ENCODE measurements around the gene SZT2. TPM values are rescaled to one million over a fixed set of nuclear protein-coding genes. Genes with fewer than 3 reads are reported as not detected.

SZT2 gene
- total RNA-seq, 3 donors from 2014 or later (not counting 1 experiment from before 2014, with no cell fraction given), result 103 to 128 (median 123) TPM

DNA sequence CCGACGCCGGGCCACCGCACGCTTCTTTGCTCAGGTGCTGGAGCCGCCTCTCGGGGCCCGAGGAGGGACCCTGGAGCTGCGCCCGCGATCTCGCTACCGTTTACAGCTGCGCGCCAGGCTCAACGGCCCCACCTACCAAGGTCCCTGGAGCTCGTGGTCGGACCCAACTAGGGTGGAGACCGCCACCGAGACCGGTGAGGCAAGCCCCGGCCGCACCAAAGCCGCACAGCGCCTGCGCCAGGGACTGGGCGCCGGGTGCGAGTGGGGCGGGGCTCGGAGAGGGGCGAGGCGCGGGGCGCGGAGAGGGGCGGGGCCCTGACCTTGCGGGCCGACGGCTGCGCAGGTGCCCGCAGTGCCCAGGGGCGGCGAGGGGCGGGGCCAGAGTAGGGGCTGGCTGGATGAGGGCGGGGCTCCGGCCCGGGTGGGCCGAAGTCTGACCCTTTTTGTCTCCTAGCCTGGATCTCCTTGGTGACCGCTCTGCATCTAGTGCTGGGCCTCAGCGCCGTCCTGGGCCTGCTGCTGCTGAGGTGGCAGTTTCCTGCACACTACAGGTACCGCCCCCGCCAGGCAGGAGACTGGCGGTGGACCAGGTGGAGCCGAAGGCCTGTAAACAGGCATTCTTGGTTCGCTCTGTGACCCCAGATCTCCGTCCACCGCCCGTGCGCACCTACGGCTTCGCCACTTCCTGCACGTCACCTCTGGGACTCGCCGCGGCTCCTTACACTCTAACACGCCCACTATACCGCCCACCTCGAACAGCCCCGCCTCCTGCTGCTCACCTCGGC, 40.7 kb upstream of the SZT2 start:
- peak overlapping the region; percentile 67 for H3K27ac ChIP-seq (ENCODE audit: low read length)
- Mint-ChIP-seq H3K27me3 (ENCODE audit: low read depth in 2 of 2) (no peaks in the 10 kb centered on the region), H3K36me3 (no peaks in the 10 kb centered on the region), H3K27ac (peak overlapping the region; percentile 51 to 88), H3K9me3 (no peaks in the 10 kb centered on the region), H3K4me3 (peak overlapping the region; percentile 71), H3K4me1 (peaks cover 8 to 12% of the 10 kb centered on the region in 2 donors)
- 67% methylated on average over 72 of the region's 72 CpGs for WGBS (ENCODE audit: insufficient coverage)
- DNase-seq (peak; percentile 45 to 79), ATAC-seq (peak; percentile 90 to 92 (median 92))
- H3K4me3 ChIP-seq (ENCODE audit: low read length), result peak overlapping the region; percentile 26
- peaks cover 4% of the 10 kb centered on the region for H3K4me1 ChIP-seq (ENCODE audit: control insufficient read depth, insufficient read depth, low read length)
- no peaks in the 10 kb centered on the region for H3K9me3 ChIP-seq (ENCODE audit: control insufficient read depth, insufficient read depth, low read length)
- TF ChIP-seq, protein P1, sequence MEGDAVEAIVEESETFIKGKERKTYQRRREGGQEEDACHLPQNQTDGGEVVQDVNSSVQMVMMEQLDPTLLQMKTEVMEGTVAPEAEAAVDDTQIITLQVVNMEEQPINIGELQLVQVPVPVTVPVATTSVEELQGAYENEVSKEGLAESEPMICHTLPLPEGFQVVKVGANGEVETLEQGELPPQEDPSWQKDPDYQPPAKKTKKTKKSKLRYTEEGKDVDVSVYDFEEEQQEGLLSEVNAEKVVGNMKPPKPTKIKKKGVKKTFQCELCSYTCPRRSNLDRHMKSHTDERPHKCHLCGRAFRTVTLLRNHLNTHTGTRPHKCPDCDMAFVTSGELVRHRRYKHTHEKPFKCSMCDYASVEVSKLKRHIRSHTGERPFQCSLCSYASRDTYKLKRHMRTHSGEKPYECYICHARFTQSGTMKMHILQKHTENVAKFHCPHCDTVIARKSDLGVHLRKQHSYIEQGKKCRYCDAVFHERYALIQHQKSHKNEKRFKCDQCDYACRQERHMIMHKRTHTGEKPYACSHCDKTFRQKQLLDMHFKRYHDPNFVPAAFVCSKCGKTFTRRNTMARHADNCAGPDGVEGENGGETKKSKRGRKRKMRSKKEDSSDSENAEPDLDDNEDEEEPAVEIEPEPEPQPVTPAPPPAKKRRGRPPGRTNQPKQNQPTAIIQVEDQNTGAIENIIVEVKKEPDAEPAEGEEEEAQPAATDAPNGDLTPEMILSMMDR (IDR thresholded peaks at IDR 0.05), result no peak
- no peaks in the 10 kb centered on the region for H3K36me3 ChIP-seq (ENCODE audit: control insufficient read depth, insufficient read depth, low read length)
- intact Hi-C loops (cut with micrococcal nuclease), result no loop called here
- H3K27me3 ChIP-seq (ENCODE audit: control insufficient read depth, insufficient read depth, low read length), result no peaks in the 10 kb centered on the region

DNA sequence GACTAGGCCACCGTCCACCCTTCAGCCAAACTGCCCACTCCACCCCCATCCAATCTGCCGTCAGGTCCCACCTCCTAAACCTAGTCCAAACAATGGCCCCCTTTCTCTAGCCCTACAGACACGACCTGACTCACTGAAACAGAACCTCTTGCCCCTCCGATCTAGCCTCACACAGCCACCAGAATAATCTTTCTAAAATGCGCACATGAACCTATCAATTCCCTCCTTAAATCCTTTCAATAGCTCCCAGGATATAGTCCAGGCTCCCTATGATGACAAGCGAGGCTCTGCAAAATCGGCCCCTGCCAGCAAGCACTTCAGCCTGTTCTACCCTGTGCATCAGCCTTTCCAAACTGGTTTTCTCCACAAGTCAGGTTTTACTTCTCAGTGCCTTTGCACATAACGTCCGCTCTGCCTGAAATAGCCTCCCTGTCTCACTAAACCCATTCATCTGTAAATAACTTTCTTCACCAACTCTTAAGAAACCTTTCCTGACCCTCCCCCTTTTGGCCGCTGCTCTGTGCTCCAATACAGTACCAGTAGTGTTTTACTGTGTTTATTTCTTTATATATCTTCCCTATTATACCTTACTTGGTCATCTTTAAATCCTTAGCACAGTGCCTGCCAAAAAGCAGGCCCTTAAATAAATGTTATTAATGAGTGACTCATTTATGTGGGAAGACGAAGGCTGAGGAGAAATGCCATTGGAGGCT, 39.9 kb upstream of the SZT2 start:
- DNase-seq, result no peak
- peaks cover 4% of the 10 kb centered on the region for H3K4me1 ChIP-seq (ENCODE audit: control insufficient read depth, insufficient read depth, low read length)
- Mint-ChIP-seq H3K4me3 (peak overlapping the region; percentile 71), H3K27ac (peak overlapping the region; percentile 51 to 88), H3K27me3 (ENCODE audit: low read depth in 2 of 2) (no peaks in the 10 kb centered on the region), H3K4me1 (peaks cover 8 to 12% of the 10 kb centered on the region in 2 donors), H3K36me3 (no peaks in the 10 kb centered on the region), H3K9me3 (no peaks in the 10 kb centered on the region)
- H3K4me3 ChIP-seq (ENCODE audit: low read length), result no peak overlapping the region
- intact Hi-C loops (cut with micrococcal nuclease), result no loop called here
- TF ChIP-seq, protein P1 (IDR thresholded peaks at IDR 0.05), result no peak
- peak overlapping the region; percentile 67 for H3K27ac ChIP-seq (ENCODE audit: low read length)
- H3K9me3 ChIP-seq (ENCODE audit: control insufficient read depth, insufficient read depth, low read length), result no peaks in the 10 kb centered on the region
- H3K36me3 ChIP-seq (ENCODE audit: control insufficient read depth, insufficient read depth, low read length), result no peaks in the 10 kb centered on the region
- H3K27me3 ChIP-seq (ENCODE audit: control insufficient read depth, insufficient read depth, low read length), result no peaks in the 10 kb centered on the region
- no peak for ATAC-seq
- WGBS (ENCODE audit: insufficient coverage), result 85% methylated on average over 10 of the region's 11 CpGs

DNA sequence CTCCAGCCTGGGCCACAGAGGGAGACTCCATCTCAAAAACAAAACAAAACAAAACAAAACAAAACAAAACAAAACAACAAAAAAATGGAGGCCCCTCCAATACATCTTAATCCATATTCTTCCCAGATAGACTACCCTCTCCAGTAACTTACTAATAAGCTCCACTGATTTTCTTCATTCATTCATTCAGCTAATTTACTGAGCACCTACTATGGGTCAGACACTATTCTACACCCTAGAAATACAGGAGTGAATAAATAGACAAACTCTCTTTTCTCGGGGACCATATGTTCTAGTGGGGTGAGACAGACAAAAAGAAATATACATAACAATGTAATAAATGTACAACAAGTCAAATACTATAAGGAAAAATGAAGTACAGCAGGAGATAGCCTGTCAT, 38.7 kb upstream of the SZT2 start:
- Mint-ChIP-seq H3K4me1 (peaks cover 8 to 12% of the 10 kb centered on the region in 2 donors), H3K9me3 (no peaks in the 10 kb centered on the region), H3K27ac (no peak overlapping the region), H3K27me3 (ENCODE audit: low read depth in 2 of 2) (no peaks in the 10 kb centered on the region), H3K36me3 (no peaks in the 10 kb centered on the region), H3K4me3 (no peak overlapping the region)
- Histone ChIP-seq H3K9me3 (ENCODE audit: control insufficient read depth, insufficient read depth, low read length) (no peaks in the 10 kb centered on the region), H3K36me3 (ENCODE audit: control insufficient read depth, insufficient read depth, low read length) (no peaks in the 10 kb centered on the region), H3K4me1 (ENCODE audit: control insufficient read depth, insufficient read depth, low read length) (peaks cover 4% of the 10 kb centered on the region), H3K4me3 (ENCODE audit: low read length) (no peak overlapping the region), H3K27me3 (ENCODE audit: control insufficient read depth, insufficient read depth, low read length) (no peaks in the 10 kb centered on the region), H3K27ac (ENCODE audit: low read length) (no peak overlapping the region)
- DNase-seq, result no peak
- intact Hi-C loops (cut with micrococcal nuclease), result no loop called here
- no peak for ATAC-seq
- TF ChIP-seq, protein P1 (IDR thresholded peaks at IDR 0.05), result no peak
- no CpG with 5 or more reads among the region's 1 CpG for WGBS (ENCODE audit: insufficient coverage)
